Measurements from ENCODE around the gene YOD1.
"Not testable (repeated sequence)": the region's sequence is repeated elsewhere in the genome, so short reads cannot be mapped to it uniquely, and the experiment has no call there.

Gene YOD1

GRCh38 chr1:207045453-207045852 is 5.6 kb downstream of the YOD1 start:
- Mint-ChIP-seq H3K9me3 (no peaks in the 10 kb centered on the region), H3K4me1 (peaks cover 35% of the 10 kb centered on the region), H3K4me3 (no peak overlapping the region), H3K27me3 (no peaks in the 10 kb centered on the region), H3K36me3 (peaks cover 18% of the 10 kb centered on the region), H3K27ac (no peak overlapping the region)
- no peak for ATAC-seq

- H3K27me3 Mint-ChIP-seq, H3K27ac Mint-ChIP-seq, H3K4me3 Mint-ChIP-seq, ATAC-seq, H3K9me3 Mint-ChIP-seq: not testable (repeated sequence)
- H3K4me1 Mint-ChIP-seq = peaks cover 20% of the 10 kb centered on the region
- peaks cover 18% of the 10 kb centered on the region for H3K36me3 Mint-ChIP-seq
These were observed 9.6 kb downstream of the YOD1 start for GRCh38 chr1:207041397-207041796.

DNA sequence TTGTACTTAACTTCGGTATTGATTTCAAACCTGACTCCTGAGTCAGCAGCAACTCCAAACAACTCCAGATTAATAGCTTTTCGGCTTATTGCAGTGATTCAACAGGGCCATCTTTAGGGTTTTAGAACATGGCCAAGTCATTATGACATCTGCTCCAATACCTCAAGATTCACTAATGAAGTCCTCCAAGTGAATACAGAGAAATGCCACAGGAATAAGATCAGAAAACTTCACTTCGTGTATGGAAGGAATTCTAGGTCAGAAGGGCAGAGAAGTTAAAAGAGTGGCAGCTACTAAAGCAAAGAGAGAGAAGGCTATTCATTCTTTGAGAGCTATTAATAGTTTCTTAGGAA is 10.9 kb downstream of the YOD1 start:
- H3K27me3 Mint-ChIP-seq = peaks cover 6% of the 10 kb centered on the region
- peaks cover 11% of the 10 kb centered on the region for H3K4me1 Mint-ChIP-seq
- no peak for ATAC-seq
- H3K9me3 Mint-ChIP-seq = no peaks in the 10 kb centered on the region
- H3K27ac Mint-ChIP-seq = no peak overlapping the region
- H3K4me3 Mint-ChIP-seq = no peak overlapping the region
- peaks cover 18% of the 10 kb centered on the region for H3K36me3 Mint-ChIP-seq

DNA sequence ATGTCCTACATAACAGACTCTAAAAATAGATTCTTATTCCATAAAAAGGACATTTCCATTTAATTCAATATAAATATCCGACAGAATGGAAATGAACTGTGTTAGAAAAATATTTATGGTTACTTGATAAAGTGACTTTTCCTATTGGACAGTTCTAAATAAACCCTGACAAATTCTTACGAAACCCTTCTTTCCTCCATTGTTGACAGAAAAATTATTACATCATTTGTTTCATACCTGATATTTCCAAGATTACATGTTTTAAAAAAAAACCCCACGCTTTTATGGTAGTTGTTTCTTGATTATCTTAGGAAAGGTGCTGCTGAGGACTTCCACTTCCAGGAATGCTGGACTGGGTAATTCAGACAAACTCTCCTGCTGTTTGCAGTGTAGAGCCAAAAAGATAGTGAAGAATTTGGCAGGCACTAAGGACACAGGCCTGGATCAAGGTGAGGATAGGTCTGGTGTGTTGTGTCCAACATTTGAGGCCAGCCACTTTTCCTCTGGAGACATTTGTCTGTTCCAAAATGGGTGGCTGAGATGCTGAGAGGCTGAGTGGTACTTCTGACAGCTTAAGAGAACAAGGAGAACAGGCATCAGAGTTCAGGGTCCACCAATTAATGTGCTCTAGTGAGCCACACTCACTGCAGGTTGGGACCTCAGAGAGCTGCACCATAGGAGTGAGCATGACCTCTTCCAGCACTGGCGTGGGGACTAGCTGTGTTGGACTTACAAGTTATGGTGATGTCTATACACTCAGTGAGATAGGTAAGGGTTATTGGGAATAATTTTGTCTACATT is 11.4 kb downstream of the YOD1 start:
- no peak overlapping the region for H3K4me3 Mint-ChIP-seq

DNA sequence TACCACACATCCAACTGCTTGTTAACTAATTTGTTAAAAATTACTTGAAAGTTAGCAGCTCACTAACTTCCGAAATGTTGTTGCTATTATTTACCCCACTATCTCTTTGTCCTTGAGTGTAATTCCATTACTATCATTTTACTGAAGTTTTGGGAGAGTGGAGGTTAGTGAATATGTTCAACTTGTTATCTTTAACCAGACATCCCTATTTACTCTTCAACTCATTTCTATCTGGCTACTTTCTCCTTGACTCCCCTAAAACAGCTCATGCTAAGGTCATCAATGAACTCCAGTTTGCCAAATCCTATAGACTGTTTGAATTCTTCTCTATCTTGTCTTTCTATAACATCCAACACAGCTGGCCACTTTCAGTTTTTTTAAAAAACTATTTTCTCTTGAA is 14.1 kb downstream of the YOD1 start:
- H3K27me3 Mint-ChIP-seq = peaks cover 26% of the 10 kb centered on the region
- no peaks in the 10 kb centered on the region for H3K9me3 Mint-ChIP-seq
- H3K4me1 Mint-ChIP-seq = no peaks in the 10 kb centered on the region
- H3K4me3 Mint-ChIP-seq = no peak overlapping the region
- no peak for ATAC-seq
- peaks cover 2% of the 10 kb centered on the region for H3K36me3 Mint-ChIP-seq
- H3K27ac Mint-ChIP-seq = no peak overlapping the region

More for the DNA sequence above, 11.4 kb downstream of the YOD1 start:
- peaks cover 18% of the 10 kb centered on the region for H3K36me3 Mint-ChIP-seq
- peaks cover 12% of the 10 kb centered on the region for H3K27me3 Mint-ChIP-seq
- H3K9me3 Mint-ChIP-seq = no peaks in the 10 kb centered on the region
- no peak for ATAC-seq
- no peak overlapping the region for H3K27ac Mint-ChIP-seq
- peaks cover 8% of the 10 kb centered on the region for H3K4me1 Mint-ChIP-seq

GRCh38 chr1:207035877-207036551 is 15.0 kb downstream of the YOD1 start:
- Mint-ChIP-seq H3K36me3 (no peaks in the 10 kb centered on the region), H3K9me3 (no peaks in the 10 kb centered on the region), H3K27ac (no peak overlapping the region), H3K4me1 (no peaks in the 10 kb centered on the region), H3K27me3 (peaks cover 35% of the 10 kb centered on the region), H3K4me3 (no peak overlapping the region)
- ATAC-seq = no peak

DNA sequence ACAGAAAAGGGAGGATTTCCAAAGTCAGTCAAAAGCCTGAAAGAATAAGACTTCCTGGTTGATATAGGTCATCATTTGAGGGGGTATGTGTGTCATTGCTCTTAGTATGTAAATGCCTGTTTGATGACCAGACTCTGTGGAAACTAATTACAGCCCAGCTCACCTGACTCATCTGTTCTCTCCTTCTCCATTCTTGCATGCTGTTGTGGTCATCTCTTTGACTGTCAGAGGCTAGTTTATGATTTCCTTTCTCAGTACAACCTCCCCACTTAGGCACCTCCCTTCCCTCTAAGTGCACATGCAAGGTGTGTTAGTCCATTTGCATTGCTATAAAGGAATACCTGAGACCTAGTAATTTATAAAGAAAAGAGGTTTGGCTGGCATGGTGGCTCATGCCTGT is 16.0 kb downstream of the YOD1 start:
- H3K9me3 Mint-ChIP-seq = no peaks in the 10 kb centered on the region
- H3K27me3 Mint-ChIP-seq = peaks cover 45% of the 10 kb centered on the region
- ATAC-seq = no peak
- H3K27ac Mint-ChIP-seq = no peak overlapping the region
- H3K4me3 Mint-ChIP-seq = no peak overlapping the region
- no peaks in the 10 kb centered on the region for H3K36me3 Mint-ChIP-seq
- H3K4me1 Mint-ChIP-seq = no peaks in the 10 kb centered on the region

- Mint-ChIP-seq H3K27ac (no peak overlapping the region), H3K9me3 (no peaks in the 10 kb centered on the region), H3K36me3 (no peaks in the 10 kb centered on the region), H3K4me3 (no peak overlapping the region), H3K4me1 (no peaks in the 10 kb centered on the region), H3K27me3 (peaks cover 48% of the 10 kb centered on the region)
- ATAC-seq = no peak
These were observed 16.8 kb downstream of the YOD1 start for GRCh38 chr1:207034208-207034607.

- peaks cover 48% of the 10 kb centered on the region for H3K27me3 Mint-ChIP-seq
- no peak overlapping the region for H3K4me3 Mint-ChIP-seq
- H3K9me3 Mint-ChIP-seq = no peaks in the 10 kb centered on the region
- H3K36me3 Mint-ChIP-seq = no peaks in the 10 kb centered on the region
- ATAC-seq = no peak
- no peak overlapping the region for H3K27ac Mint-ChIP-seq
- H3K4me1 Mint-ChIP-seq = no peaks in the 10 kb centered on the region
These were observed 17.7 kb downstream of the YOD1 start for GRCh38 chr1:207033302-207033701.

GRCh38 chr1:207032528-207033017 is 18.4 kb downstream of the YOD1 start, which contains the start of gene C1orf116:
TSS of gene C1orf116 (minus strand) at chr1:207032756. CDS start at chr1:207027598, 5,158 bp downstream.
- Mint-ChIP-seq H3K4me3 (no peak within 1 kb of the TSS), H3K9me3 (no peaks in the 10 kb centered on the region), H3K27me3 (peaks cover 51% of the 10 kb centered on the region), H3K27ac (no peak within 1 kb of the TSS), H3K36me3 (no peaks in the 10 kb centered on the region), H3K4me1 (no peaks in the 10 kb centered on the region)
- ATAC-seq = no peak

GRCh38 chr1:207031632-207032264 is 19.3 kb downstream of the YOD1 start:
- H3K4me1 Mint-ChIP-seq = no peaks in the 10 kb centered on the region
- no peak overlapping the region for H3K27ac Mint-ChIP-seq
- H3K27me3 Mint-ChIP-seq = peaks cover 59% of the 10 kb centered on the region

GRCh38 chr1:207031016-207031415 is 20.0 kb downstream of the YOD1 start:
- Mint-ChIP-seq H3K4me3 (no peak overlapping the region), H3K4me1 (no peaks in the 10 kb centered on the region), H3K36me3 (no peaks in the 10 kb centered on the region), H3K9me3 (no peaks in the 10 kb centered on the region), H3K27ac (no peak overlapping the region), H3K27me3 (peaks cover 64% of the 10 kb centered on the region)
- no peak for ATAC-seq

More at GRCh38 chr1:207031632-207032264, 19.3 kb downstream of the YOD1 start:
- H3K4me3 Mint-ChIP-seq = no peak overlapping the region
- H3K9me3 Mint-ChIP-seq = no peaks in the 10 kb centered on the region
- H3K36me3 Mint-ChIP-seq = no peaks in the 10 kb centered on the region
- ATAC-seq = no peak

DNA sequence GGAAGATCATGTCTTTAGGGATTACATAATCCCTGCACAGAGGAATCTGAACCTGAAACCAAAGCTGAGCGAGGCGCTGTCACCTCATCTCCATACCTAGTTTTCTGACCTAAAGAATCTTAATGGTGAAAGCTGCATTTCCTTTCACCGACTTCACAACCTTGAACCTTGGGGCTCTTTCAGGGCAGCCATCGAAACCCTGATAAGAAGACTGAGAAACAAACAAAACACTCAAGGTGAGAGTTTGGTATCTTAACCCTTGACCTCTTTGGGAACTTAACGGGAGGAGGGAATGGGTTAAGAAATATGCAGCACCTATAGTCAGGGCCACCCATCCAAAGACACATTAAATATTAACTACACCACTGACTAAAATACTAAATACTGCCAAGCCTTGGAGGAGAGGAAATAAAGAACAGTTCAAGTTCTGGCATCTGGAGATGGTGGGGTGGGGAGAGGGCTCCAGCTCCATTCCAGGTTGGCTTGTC is 20.4 kb downstream of the YOD1 start:
- peaks cover 67% of the 10 kb centered on the region for H3K27me3 Mint-ChIP-seq
- H3K27ac Mint-ChIP-seq = no peak overlapping the region
- H3K4me1 Mint-ChIP-seq = no peaks in the 10 kb centered on the region
- H3K36me3 Mint-ChIP-seq = no peaks in the 10 kb centered on the region
- H3K4me3 Mint-ChIP-seq = no peak overlapping the region
- ATAC-seq = no peak
- H3K9me3 Mint-ChIP-seq = no peaks in the 10 kb centered on the region

GRCh38 chr1:207029701-207030521 is 21.1 kb downstream of the YOD1 start:
- Mint-ChIP-seq H3K4me1 (no peaks in the 10 kb centered on the region), H3K27me3 (peaks cover 67% of the 10 kb centered on the region), H3K9me3 (no peaks in the 10 kb centered on the region), H3K36me3 (no peaks in the 10 kb centered on the region), H3K4me3 (no peak overlapping the region), H3K27ac (no peak overlapping the region)
- no peak for ATAC-seq
